RCC 7860 (cell line): ENCODE measurements around the gene AUH.

Experiments used
- DNase-seq: peaks from one replicate; pipeline ENCODE4 v3.0.0-alpha.2; 2015; ENCODE audit warnings: low spot score
- FAIRE-seq: peaks from 2 replicates; lab custom pipeline; 2012; peaks lifted over from hg19 to GRCh38; lab: Jason Lieb, UNC

Gene AUH

DNA sequence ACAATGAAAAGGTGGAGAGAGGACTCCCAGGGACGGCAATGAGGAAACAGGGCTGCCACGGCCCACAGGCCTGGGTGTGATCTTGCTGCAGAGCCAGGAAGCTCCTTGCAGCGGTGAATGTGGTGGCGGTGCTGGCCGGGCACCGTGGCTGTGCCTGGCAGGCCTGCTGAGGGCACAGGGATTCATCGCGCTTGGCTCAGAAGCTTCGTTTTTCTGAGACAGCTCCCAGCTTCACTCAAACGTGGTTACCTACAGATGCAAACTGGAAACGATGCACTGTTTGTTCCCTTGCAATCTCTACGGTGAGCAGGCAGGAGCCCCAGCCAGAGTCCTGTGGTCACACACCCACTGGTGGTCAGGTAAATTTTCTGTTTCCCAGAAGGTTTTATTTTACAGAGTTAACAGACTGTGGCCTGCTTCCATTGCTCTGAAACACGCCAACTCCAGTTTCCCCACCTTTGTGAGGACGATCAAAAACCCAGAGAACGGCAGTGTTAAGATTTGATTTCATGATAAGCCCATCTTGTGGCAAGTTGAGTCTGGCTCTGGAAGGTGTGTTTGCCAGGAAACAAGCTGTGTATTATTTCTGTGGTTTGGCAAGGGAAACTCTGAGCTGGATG is 183.9 kb downstream of the AUH start:
- no peak for FAIRE-seq

DNA sequence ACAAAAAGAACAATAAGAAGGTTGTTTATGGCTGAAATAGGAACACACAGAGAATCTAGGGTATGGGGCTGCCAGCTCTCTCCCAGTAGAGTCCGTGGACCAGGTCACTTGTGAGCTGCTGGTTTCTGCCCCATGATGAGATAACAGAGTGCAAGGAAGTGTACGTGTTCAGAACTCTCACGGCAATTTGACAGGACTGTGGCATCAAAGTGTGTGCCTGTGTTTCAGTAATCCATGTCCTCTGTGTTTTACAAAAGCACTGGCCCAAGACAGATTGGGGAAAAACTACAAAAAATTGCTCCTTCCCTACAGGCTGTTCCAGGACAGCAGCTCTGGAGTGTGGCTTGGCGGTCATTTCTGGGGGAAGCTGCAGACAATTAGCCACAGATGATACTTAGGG is 184.6 kb downstream of the AUH start:
- FAIRE-seq, result no peak
- DNase-seq, result no peak

More for the DNA sequence above, 183.9 kb downstream of the AUH start:
- DNase-seq, result no peak

DNA sequence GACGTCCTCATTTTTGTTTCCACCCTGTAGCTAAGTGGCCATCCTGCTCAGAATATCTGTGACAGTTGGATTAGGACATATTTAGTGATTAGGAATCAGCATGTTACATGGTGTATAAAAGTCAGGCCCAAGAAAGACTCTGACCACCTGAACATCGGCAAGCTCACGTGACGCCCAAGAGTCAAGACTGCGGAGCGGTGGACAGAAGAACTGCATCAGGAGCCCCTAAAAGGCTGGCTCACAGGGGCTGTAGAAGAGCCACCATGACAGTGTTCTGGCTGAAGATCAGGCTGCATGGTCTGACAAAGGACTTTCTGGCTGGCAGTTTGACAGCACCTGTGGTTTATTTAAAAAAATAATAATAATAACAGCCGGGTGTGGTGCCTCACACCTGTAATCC is 185.3 kb downstream of the AUH start:
- DNase-seq (no peak), FAIRE-seq (no peak)

DNA sequence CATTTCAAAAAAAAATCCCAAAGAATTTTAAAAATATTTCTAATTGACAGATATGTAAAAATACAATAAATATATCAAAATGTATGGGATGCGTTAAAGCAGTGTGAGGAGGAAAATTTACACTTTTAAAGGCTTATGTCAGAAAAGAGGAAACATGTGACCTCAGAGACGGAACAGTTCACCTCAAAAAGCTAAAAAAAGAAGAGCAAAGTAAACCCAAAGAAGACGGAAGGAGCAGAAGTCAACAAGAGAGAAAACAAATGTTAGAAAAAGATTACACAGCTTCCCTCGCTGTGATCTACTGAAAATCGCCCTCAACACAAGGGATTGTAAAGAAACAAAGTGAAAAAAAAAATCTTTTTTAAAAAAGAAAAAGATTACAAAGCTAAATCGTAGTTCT is 186.9 kb downstream of the AUH start:
- FAIRE-seq (no peak), DNase-seq (no peak)

DNA sequence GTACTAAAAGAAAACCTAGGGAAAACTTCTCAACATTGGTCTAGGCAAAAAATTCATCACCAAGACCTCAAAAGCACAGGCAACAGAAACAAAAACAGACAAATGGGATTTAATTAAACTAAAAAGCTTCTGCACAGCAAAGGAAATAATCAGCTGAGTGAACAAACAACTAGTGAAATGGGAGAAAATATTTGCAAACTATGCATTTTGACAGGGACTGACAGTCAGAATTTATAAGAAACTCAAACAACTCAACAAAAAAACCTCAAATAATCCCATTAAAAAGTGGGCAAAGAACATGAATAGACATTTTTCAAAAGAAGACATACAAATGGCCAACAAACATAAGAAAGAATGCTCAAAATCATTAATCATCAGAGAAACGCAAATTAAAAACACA is 189.4 kb downstream of the AUH start:
- no peak for DNase-seq
- FAIRE-seq, result no peak

DNA sequence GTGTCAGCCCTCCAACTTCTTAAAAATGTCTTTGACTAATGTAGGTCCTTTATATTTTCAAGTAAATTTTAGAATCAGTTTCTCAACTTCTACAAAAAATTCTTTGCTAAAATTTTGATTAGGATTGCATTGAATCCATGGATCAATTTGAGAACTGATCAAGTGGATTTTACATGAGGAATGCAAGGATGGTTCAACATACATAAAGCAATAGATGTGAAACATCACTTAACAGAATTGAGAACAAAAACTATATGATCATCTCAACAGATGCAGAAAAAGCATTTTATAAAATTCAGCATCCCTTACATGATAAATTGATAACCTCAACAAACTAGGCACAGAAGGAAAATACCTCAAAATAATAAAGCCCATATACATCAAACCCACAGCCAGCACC is 190.8 kb downstream of the AUH start:
- DNase-seq (no peak), FAIRE-seq (no peak)

DNA sequence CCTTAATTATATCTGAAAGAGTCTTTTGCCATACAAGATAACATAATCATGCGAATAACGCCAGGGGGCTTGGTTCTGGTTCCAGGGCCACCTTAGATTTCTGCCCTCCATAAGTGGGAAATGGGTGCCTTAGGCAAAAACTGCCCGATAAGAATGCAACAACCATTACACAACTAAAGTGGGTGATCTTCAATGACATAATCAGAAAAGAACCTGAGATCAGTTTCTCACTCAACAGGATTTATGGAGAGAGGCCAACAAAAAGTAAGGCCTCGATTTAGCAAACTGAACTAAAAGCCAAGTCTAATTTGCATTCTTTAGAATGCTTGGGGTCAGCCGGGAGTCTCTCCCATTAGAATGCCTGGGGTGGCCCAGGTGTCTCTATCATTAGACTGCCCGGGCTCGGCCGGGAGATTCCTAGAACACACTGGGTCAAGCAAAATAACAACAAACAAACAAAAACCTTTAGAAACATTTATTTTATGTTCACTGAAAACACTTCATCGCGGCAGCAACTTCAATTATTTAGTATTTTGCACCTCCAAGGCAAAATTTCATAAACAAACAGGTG is 194.8 kb downstream of the AUH start:
- DNase-seq, result no peak
- no peak for FAIRE-seq

DNA sequence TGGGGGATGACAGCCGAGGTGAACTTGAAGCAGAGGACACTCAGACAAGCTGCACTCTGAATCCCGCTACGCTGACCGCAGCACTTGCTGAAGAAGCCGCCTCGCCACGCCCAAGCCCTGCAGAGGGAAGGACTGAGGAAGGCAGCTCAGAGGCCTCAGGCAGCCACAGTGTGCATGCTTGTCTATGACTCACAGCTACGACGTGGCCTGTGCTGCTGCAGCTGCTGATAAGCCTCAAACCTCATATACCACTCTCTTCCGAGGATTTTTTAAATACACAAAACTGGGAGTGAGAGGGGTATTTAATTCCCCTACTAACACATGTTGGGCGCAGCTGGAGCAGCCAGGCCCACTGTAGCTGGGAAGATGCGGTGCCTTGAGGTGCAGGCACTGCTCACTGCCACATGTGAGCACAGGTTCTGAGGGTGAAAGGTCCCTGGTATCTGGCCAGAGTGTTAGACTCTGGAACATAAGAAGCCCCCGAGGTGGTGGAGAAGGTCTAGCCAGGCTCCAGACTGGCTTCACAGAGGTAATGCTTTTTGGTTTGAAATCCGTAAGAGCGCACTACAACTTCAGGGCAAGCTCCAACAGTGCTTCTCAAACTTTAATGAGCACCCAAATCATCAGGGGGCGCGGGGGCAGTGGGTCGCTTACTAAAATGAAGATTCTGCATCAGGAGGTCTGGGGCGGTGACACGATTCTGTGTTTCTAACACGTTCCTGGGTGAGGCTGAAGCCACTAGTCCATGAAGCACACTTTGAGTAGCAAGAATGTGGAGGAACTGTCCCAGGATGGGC is 196.8 kb downstream of the AUH start:
- FAIRE-seq, result peak; percentile 97

More for the DNA sequence above, 196.8 kb downstream of the AUH start:
- DNase-seq, result peak; percentile 96
